DOHH2 (cell line): Measurements from ENCODE around the gene PAQR4.

Source experiments
- H3F3A ChIP-seq: fragments of 200-600 bp; sonication (generic), shearing (Covaris generic); 2 replicates; pipeline ENCODE4 v1.6.0; 2016; ENCODE audit warnings: antibody characterized with exemption, mild to moderate bottlenecking; ENCODE audit not compliant: control insufficient read depth, insufficient read depth
- H3K27ac ChIP-seq: fragments of 200-600 bp; sonication (generic); 2 replicates; pipeline ENCODE4 v1.5.1; 2014; ENCODE audit warnings: low read depth, mild to moderate bottlenecking, low read length, moderate library complexity
- H3K27me3 ChIP-seq: fragments of 200-600 bp; sonication (generic); 2 replicates; pipeline ENCODE4 v1.6.1; 2014; ENCODE audit warnings: mild to moderate bottlenecking, low read length, mixed read lengths; ENCODE audit not compliant: control insufficient read depth
- H3K36me3 ChIP-seq: fragments of 200-600 bp; sonication (generic); 2 replicates; pipeline ENCODE4 v1.6.1; 2014; ENCODE audit warnings: mild to moderate bottlenecking, low read length, moderate library complexity, mixed read lengths; ENCODE audit not compliant: control insufficient read depth
- H3K4me1 ChIP-seq: fragments of 200-600 bp; sonication (generic); 2 replicates; pipeline ENCODE4 v1.6.1; 2014; ENCODE audit warnings: mild to moderate bottlenecking, low read length, mixed read lengths; ENCODE audit not compliant: control insufficient read depth
- H3K4me2 ChIP-seq: fragments of 200-600 bp; sonication (generic); 2 replicates; pipeline ENCODE4 v1.6.0; 2014; ENCODE audit warnings: mild to moderate bottlenecking, low read length, moderate library complexity
- H3K4me3 ChIP-seq: fragments of 200-600 bp; sonication (generic); 2 replicates; pipeline ENCODE4 v1.5.1; 2014; ENCODE audit warnings: mild to moderate bottlenecking, low read length, mixed read lengths
- H3K79me2 ChIP-seq: fragments of 200-600 bp; sonication (generic); 2 replicates; pipeline ENCODE4 v1.6.1; 2014; ENCODE audit warnings: mild to moderate bottlenecking, low read length, mixed read lengths; ENCODE audit not compliant: control insufficient read depth
- H3K9me2 ChIP-seq: fragments of 200-600 bp; sonication (generic); replicated peaks from 2 replicates; pipeline ENCODE4 v1.6.1; 2014; ENCODE audit warnings: mild to moderate bottlenecking, low read length, mixed read lengths; ENCODE audit not compliant: control insufficient read depth
- H3K9me3 ChIP-seq: fragments of 200-600 bp; sonication (generic); 2 replicates; pipeline ENCODE4 v1.6.1; 2014; ENCODE audit warnings: antibody characterized with exemption, low read length, mixed read lengths; ENCODE audit not compliant: control insufficient read depth, insufficient read depth
- H4K20me1 ChIP-seq: fragments of 200-600 bp; sonication (generic); 2 replicates; pipeline ENCODE4 v1.6.0; 2014; ENCODE audit warnings: low read depth, mild to moderate bottlenecking, antibody characterized with exemption, low read length, moderate library complexity; ENCODE audit not compliant: control insufficient read depth, insufficient read depth
- EZH2phosphoT487 ChIP-seq: fragments of 200-600 bp; sonication (generic); IDR thresholded peaks from 2 replicates; pipeline ENCODE4 v1.6.1; 2017; ENCODE audit warnings: borderline replicate concordance, mild to moderate bottlenecking, antibody characterized with exemption, low read length, moderate library complexity, mixed read lengths
- TF ChIP-seq, protein P1 (sequence below): fragments of 200-600 bp; sonication (generic); IDR thresholded peaks from one replicate; pipeline ENCODE4 v1.5.1; 2014; ENCODE audit warnings: antibody characterized with exemption, mild to moderate bottlenecking, low read depth, low read length; ENCODE audit not compliant: poor library complexity, severe bottlenecking

Gene PAQR4

DNA sequence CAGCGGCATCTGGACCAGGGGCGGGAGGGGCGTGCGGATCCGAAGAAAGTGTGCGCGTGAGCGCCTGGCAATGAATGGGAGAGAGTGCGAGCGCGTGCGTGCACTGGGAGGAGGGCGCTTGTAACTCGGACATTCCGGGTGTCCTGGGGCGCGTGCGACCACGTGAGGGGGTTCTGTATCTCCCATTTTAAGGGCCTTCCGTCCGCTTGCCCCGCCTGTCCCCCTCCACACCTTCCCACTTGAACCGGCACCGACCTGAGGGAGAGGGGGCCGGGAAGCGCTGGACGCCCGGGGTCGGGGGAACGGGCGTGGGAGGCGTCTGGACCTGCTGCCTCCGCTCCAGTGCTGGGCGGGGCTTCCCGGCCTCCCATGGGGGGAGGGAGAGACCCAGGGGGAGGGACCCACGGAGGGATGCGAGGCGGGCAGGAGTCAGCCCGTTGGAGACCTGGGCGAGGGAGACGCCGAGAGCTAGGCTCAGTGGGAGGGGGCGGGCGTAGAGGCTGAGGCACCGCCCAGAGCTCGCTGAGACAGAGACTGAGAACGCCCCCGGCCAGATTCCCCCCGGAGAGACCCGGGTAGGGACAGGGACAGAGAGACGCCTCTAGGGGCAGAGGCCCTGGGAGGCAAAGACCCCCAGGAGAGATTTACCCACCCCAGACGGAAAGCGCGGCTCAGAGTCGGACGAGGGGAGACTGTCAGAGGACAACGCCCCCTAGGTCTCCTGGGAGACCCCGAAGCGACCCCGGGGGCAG lies 5.2 kb upstream of the PAQR4 start, which contains the start of gene KREMEN2:
Gene KREMEN2 (plus strand): TSS at position 553 of the 752 bp plus-strand sequence. CDS start 246 bp downstream, outside the sequence.
- H4K20me1 ChIP-seq: no peaks in the 10 kb centered on the region
- H3K4me2 ChIP-seq: peak within 1 kb of the TSS; percentile 97
- TF ChIP-seq EZH2phosphoT487: no peak
- TF ChIP-seq, protein P1, sequence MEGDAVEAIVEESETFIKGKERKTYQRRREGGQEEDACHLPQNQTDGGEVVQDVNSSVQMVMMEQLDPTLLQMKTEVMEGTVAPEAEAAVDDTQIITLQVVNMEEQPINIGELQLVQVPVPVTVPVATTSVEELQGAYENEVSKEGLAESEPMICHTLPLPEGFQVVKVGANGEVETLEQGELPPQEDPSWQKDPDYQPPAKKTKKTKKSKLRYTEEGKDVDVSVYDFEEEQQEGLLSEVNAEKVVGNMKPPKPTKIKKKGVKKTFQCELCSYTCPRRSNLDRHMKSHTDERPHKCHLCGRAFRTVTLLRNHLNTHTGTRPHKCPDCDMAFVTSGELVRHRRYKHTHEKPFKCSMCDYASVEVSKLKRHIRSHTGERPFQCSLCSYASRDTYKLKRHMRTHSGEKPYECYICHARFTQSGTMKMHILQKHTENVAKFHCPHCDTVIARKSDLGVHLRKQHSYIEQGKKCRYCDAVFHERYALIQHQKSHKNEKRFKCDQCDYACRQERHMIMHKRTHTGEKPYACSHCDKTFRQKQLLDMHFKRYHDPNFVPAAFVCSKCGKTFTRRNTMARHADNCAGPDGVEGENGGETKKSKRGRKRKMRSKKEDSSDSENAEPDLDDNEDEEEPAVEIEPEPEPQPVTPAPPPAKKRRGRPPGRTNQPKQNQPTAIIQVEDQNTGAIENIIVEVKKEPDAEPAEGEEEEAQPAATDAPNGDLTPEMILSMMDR: peak; percentile 36
- H3K27ac ChIP-seq: peak within 1 kb of the TSS; percentile 86
- peaks cover 7% of the 10 kb centered on the region; the same call in 1 of the 2 replicates for H3K27me3 ChIP-seq
- H3F3A ChIP-seq: peaks cover 28% of the 10 kb centered on the region
- H3K36me3 ChIP-seq: peaks cover 15% of the 10 kb centered on the region
- H3K79me2 ChIP-seq: peaks cover 8% of the 10 kb centered on the region; the same call in 1 of the 2 replicates
- peak within 1 kb of the TSS; percentile 92 for H3K4me3 ChIP-seq
- no peaks in the 10 kb centered on the region for H3K9me3 ChIP-seq
- no peaks in the 10 kb centered on the region for H3K9me2 ChIP-seq
- peaks cover 76% of the 10 kb centered on the region for H3K4me1 ChIP-seq

DNA sequence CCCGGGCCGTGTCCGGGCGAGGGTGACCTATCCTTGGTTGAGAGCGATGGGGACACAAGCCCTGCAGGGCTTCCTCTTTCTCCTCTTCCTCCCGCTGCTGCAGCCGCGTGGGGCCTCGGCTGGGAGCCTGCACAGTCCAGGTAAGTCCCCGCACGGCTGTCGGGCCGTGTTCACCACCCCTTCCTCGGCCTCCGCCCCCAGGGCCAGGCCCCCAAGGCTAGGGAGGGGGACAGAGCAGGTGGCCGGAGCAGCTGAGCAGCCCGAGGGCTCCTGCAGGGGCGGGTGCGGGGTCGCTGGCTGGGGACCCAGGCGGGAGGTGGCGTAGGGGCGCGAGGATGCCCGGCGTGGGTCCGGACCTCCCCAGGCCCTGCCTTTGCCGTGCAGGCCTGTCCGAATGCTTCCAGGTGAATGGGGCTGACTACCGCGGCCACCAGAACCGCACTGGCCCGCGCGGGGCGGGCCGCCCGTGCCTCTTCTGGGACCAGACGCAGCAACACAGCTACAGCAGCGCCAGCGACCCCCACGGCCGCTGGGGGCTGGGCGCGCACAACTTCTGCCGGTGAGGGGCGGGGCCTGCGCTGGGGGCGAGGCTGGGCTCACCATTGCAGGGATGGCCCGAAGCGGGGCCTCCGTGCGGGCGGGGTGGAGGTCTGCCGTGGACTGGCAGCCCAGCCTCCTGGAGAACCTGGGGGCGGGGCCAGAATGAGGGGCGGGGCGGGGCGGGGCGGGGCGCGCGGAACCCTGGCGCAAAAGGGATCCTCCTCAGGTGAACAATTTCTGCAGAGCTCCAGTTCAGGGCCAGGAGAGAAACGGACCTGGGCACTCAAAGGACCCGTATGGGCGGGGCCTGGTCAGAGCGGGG lies 4.4 kb upstream of the PAQR4 start:
- Histone ChIP-seq H3K79me2 (peaks cover 13% of the 10 kb centered on the region), H3F3A (peaks cover 28% of the 10 kb centered on the region), H3K4me3 (peak overlapping the region; percentile 92), H3K9me2 (no peaks in the 10 kb centered on the region), H3K4me1 (peaks cover 72% of the 10 kb centered on the region), H3K36me3 (peaks cover 18% of the 10 kb centered on the region), H4K20me1 (no peaks in the 10 kb centered on the region), H3K27ac (peak overlapping the region; percentile 86), H3K9me3 (no peaks in the 10 kb centered on the region), H3K27me3 (0 out of 2 replicates have a peak, but pooled peaks cover 2% of the 10 kb centered on the region), H3K4me2 (peak overlapping the region; percentile 97)
- TF ChIP-seq, protein P1: peak; percentile 9
- no peak for TF ChIP-seq EZH2phosphoT487

DNA sequence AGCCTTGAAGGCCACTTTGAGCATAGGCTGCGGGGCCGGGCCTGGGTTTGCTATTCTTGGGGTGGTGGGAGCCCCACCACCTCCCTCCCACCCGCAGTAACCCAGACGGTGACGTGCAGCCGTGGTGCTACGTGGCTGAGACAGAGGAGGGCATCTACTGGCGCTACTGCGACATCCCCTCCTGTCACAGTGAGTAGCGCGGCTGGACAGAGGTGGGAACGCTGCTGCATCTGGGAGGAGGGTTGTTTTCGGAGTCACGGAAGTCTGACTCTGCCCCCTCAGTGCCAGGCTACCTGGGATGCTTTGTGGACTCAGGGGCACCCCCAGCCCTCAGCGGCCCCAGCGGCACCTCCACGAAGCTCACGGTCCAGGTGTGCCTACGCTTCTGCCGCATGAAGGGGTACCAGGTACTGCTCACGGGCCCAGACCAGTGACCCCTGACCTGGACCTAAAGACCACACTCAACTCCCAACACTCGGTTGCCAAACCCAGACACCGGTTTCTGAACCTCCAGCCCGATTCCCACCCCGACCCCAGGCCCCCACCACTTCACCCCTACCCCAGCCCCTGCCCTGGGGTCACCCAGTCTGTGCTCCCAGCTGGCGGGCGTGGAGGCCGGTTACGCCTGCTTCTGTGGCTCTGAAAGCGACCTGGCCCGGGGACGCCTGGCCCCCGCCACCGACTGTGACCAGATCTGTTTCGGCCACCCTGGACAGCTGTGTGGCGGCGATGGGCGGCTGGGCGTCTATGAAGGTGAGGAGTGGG lies 2.9 kb upstream of the PAQR4 start:
- Histone ChIP-seq H3K4me1 (peaks cover 72% of the 10 kb centered on the region), H3K27me3 (no peaks in the 10 kb centered on the region), H3K4me3 (peak overlapping the region; percentile 92), H3K27ac (peak overlapping the region; percentile 86), H3K9me2 (no peaks in the 10 kb centered on the region), H4K20me1 (peaks cover 9% of the 10 kb centered on the region), H3K79me2 (peaks cover 28% of the 10 kb centered on the region), H3F3A (peaks cover 25% of the 10 kb centered on the region), H3K9me3 (no peaks in the 10 kb centered on the region), H3K4me2 (peak overlapping the region; percentile 97), H3K36me3 (peaks cover 32% of the 10 kb centered on the region)
- TF ChIP-seq EZH2phosphoT487: no peak
- TF ChIP-seq, protein P1: no peak
